Fibroblast of lung (primary cell): ENCODE measurements around the gene DEFB113.

Experiments
- EZH2 ChIP-seq: IDR thresholded peaks from 2 replicates; pipeline ENCODE4 v1.5.1; 2012; ENCODE audit warnings: low read length, control low read depth, mild to moderate bottlenecking; ENCODE audit errors: missing control alignments
- TF ChIP-seq, protein P1 (sequence below), 2 donors: IDR thresholded peaks in 1 of 2; conservative IDR thresholded peaks in 1 of 2; 1 replicate in 1 of 2; 2 replicates in 1 of 2; pipeline ENCODE4 v1.5.1; 2011 to 2012; ENCODE audit warnings: low read length in 2 of 2, control low read depth in 1 of 2, inconsistent platforms in 1 of 2, low read depth in 1 of 2, mild to moderate bottlenecking in 1 of 2

DNA sequence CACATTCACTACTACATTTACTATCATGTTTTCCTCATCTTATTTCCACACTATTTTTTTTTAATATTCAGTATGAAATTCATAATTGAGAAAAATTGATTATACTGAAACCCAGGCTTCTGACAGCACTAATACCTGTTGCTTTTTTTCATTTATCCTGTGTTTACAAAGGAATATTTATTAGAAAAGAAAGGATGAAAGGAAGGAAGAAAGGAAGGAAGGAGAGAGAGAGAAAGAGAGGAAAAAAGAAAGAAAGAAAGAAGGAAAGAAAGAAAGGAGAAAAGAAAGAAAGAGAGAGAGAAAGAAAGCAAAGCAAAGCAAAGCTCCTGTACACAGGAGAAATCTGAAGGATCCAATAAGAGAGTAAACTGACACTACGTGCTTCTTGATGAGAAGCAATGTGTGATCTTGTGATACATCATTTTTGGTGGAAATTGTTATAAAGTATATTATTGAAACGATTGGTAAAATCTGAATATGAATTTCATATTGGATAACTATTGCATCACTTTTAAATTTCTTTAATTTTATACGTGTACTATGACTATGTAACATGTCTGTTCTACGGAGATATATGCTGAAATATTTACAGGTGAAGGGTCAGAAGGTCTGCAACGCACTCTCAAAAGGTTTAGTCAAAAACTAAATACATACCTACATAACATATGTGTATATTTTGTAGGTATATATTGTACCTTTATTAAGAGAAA, 49.3 kb downstream of the DEFB113 start:
- TF ChIP-seq, protein P1, sequence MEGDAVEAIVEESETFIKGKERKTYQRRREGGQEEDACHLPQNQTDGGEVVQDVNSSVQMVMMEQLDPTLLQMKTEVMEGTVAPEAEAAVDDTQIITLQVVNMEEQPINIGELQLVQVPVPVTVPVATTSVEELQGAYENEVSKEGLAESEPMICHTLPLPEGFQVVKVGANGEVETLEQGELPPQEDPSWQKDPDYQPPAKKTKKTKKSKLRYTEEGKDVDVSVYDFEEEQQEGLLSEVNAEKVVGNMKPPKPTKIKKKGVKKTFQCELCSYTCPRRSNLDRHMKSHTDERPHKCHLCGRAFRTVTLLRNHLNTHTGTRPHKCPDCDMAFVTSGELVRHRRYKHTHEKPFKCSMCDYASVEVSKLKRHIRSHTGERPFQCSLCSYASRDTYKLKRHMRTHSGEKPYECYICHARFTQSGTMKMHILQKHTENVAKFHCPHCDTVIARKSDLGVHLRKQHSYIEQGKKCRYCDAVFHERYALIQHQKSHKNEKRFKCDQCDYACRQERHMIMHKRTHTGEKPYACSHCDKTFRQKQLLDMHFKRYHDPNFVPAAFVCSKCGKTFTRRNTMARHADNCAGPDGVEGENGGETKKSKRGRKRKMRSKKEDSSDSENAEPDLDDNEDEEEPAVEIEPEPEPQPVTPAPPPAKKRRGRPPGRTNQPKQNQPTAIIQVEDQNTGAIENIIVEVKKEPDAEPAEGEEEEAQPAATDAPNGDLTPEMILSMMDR (conservative IDR thresholded peaks at IDR 0.05 in 1 of 2, IDR thresholded peaks at IDR 0.05 in 1 of 2; ENCODE audit: low read depth in 1 of 2, low read length in 2 of 2): no peak
- no peak for TF ChIP-seq EZH2
